Left colon (tissue), 2 donors: ENCODE measurements around the gene TREML4. TPM values are rescaled to one million over a fixed set of nuclear protein-coding genes. Genes with fewer than 3 reads are reported as not detected.

Source experiments
- ATAC-seq: fragments of 200-7000 bp; cut with Tn5 transposase; one replicate; pipeline ENCODE4 v1.9.1; 2020; ENCODE audit warnings: mild to moderate bottlenecking, moderate library complexity
- DNase-seq, 2 donors: peaks; one replicate each; pipeline ENCODE4 v3.0.0-alpha.2; 2020
- intact Hi-C, 2 donors: fragments of 100-400 bp; cut with DNase I in 1 of 2; cut with micrococcal nuclease in 1 of 2; formaldehyde crosslinking; loops; one replicate each; pipeline versions ENCODE4 v1.11.2 to v1.14.0; 2022; cut with DNase I, micrococcal nuclease
- total RNA-seq, 2 donors: library from RNA; stranded (reverse); fragmentation: NEBNext Ultra II Directional; extraction: Animal tissue kit (Norgen Biotek cat#: 25700); gene quantifications; one replicate each; pipeline ENCODE4 v1.2.1, GENCODE V29; 2021
- donor health status: DM: no; HTN: no; CAD: no.
- donor health status: DM: yes; HTN: yes; CAD: no.

The TREML4 gene
- total RNA-seq, 2 donors from 2014 or later: not detected

DNA sequence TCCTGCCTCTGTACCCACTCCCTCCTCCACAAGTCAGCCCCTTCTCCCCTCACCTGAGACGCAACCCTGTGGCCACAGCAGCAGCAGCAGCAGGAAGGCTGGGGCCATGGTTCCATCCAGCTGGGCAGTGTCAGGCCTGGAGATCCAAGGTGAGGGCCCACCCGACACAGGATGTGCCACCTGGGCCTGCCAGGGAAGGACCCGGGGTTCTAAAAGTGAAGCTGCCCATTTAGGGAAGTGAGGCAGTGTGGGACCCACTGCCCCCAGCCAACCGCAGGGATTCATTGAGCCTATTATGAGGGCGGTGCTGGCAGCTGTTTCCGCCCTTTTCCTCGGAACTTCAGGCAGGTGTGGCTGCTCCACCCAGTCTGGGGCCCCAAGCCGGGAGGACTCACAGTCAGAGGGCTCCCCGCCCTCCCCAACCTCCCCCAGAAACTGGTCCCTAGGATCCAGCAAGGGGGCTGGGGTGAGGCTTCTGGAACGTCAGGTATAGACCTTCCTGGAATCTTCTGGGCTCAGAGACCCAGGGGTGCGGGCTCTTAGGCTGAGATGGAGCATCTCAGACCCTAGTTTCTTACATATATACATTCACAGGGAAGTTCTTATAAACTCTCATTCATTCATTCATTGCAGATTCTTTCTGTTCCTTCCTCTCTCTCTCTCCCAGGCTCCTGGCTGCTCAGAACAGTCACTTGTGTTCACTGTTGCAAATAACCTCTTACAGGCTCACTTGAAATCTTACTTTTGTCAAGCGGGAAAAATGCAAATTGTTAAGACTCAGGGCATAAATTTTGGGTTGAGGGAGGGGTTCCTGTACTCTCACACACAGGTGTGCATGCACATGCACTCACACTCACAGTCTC, 27.0 kb upstream of the TREML4 start, which contains the start of gene TREML2:
Gene TREML2 (minus strand): TSS at position 249 of the 863 bp plus-strand sequence. CDS start 141 bp downstream, at position 108.
- DNase-seq: peak in 1 of 2 donors; percentile 33
- intact Hi-C loops: no loop called here
- peak; percentile 45 for ATAC-seq

DNA sequence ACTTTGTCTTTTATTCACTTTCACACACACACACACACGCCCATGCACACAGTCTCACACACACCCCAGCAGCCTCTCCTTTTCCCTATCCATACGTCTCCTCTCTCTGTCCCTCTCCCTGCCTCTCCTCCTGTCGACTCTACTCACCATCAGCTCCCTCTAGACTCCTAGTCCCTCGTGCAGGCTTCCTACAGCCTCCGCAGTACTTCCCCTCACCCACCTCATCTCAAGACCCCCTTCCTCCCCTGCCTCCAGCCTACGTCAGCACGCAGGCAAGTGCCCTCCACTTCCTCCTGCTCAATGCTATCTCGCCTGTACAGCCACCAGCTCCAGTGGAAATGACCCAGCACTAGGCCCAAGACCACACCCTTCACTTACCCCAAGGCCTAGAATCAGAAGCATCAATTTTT, 26.4 kb upstream of the TREML4 start:
- intact Hi-C loops: no loop called here
- no peak for DNase-seq
- no peak for ATAC-seq

DNA sequence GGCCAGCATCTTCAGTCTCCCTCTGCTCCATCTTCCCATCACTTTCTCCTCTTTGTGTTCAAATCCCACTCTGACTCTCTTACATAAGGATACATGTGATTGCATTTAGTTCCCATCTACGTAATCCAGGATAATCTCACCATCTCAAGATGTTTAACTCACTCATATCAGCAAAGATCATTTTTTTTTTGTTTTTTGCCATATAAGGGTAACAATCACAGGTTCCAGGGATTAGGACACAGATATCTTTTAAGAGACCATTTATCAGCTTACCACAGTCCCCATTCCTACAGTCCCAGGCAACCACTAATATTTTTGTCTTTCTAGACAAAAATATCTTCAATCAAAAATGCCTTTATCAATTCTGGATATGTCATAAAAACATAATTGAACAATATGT, 24.0 kb upstream of the TREML4 start:
- intact Hi-C loops: no loop called here
- ATAC-seq: no peak
- no peak for DNase-seq

DNA sequence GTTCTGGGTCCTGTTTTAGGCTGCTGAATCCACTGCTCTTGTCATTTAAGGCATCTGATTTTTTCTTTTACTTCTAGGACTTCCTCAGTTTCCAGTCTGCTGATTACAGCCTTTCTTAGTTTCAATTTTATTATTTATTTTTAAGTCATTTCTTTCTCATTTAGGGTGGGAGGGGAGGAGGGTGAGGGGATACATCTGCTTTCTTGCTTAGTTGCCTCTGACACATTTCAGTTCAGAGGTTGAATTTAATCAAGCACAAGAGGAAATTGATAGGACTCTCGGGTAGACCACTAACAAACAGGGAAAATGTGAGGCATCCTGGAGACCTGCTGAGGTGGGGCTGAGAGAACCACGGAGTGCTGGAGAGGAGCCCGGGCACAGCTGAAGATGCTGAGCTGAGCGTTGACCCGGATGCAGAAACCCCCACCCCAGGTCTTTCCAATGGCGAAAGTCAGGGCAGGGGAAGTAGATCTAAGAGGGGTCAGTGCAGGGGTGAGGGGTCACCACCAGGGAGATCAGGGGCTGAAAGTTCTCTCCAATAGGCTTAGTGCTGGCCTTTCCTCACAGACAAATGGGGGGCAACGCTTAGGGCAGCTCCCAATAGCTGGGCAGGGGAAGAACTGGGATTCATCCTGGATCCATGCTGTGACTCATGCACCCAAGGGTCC, 19.6 kb upstream of the TREML4 start:
- DNase-seq (no peak), ATAC-seq (no peak)
- intact Hi-C loops: no loop called here

DNA sequence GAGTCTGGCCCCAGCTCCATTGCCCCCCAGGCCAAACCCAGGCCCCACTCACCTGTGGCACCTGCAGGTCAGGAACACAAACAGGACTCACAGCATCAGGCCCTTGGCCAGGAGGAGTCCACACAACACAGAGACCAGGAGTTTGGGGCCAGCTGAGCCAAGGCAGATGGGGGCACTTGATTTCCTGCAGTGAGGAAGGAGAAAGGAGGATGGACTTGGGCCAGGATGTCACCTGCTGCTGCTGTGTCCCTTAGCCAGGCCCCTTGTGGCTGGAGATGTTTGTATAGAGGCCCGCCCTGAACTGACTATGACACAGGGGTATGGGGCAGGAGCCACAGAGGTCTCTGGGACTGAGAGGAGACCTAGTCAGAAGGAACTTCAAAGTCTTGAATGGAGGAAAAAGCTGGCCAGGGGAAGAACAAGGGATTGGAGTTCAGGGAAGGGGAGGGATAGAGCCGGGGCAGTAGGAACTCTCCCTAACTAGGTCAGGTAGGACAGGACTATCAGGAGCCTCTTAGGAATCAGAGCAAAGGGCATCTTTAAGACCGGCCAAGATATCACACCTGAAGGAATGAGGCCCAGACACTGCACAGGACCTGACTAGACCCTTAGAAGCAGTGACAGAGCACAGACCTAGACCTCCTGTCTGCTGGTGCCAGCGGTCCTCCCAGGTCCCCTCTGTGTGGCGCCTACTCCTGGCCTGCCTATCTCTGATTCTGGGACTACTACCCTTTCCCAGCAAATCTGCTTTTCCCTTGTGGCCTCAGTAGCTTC, 18.4 kb upstream of the TREML4 start:
- no peak for DNase-seq
- ATAC-seq: no peak
- intact Hi-C loops: no loop called here

DNA sequence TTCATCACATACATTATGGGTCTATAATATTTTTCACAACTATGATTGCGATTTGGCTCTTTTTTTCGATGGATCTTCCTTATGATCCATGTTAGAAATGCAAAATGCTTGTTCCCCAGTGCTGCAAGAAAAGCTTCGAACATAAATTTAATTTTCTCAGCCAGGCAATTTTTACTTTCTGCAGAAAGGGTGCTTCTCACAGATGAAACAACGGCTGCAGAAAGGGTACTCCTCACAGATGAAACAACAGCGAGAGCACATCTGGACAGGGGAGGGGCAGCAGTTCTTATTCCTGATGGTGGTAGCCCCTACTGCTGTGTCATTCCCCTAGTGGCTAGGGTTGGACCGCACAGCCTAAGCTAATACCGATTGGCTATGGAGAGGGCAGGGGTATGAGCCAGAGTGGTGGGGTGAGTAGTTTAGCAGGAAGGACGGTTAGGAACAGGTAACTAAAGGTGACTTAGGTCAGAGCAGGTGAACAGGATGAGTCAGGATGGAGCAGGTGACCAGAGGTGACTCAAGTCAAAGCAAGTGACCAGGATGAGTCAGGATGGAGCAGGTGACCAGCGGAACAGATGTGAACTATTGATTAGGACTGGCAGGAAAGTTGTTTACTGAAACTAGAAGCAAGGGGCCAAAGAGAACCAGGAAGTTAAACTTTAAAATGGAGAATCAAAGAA, 13.4 kb upstream of the TREML4 start:
- intact Hi-C loops: no loop called here
- DNase-seq (no peak), ATAC-seq (no peak)

DNA sequence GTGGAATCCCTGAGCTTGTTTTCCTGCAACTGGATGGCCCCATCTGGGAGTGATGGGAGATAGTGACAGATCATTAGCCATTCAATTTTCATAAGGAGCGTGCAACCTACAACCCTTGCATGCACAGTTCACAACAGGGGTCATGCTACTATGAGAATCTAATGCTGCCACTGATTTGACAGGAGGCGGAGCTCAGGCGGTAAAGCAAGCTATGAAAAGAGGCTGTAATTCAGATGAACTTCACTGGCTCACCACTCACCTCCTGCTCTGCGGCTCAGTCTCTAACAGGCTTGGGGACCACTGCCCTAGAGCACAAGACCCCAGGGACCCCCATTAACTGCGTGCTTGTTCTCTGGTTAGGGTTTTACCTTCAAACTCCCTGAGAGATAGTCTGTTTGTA, 12.4 kb upstream of the TREML4 start:
- DNase-seq (no peak), ATAC-seq (no peak)
- intact Hi-C loops: no loop called here

DNA sequence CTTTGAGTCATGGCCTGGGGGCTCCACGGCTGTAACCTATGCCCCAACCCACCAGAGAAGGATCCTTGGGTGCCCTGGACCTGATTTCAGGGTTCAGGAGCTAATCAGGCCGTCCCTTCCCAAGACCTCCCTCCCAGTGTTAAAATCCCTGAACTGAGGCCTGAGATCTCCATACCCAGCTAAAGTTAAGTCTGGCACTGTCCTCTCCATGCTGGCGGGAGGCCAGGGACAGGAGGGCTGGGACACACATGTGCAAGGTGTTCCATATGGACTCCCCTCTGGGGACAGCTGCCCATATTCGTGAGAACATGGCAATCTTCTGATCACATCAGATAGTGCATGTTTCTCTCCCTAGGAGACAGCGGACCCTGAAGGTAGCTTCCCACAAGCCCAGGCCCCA, 11.5 kb upstream of the TREML4 start:
- ATAC-seq: no peak
- no peak for DNase-seq

DNA sequence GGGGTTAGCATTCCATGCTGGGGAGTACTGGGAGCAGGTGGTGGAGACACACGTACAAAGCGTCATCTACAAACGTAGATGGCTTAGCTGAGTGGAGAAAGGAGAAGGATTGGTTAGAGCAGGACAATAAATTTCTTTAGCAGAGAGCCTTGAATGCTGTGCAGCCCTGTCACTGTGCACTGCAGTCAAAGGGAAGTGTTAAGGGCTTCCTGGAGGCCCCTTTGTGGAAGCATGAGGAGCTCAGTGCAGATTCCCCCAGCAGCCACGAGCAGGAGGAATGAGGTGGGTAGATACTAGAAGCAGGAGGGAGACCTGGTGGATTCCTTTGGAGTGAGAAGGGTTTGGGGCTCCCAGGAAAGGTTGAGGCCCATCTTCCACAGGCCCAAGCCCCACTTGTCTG, 6.1 kb upstream of the TREML4 start:
- DNase-seq (no peak), ATAC-seq (no peak)
- intact Hi-C loops: no loop called here

More for the DNA sequence above, 11.5 kb upstream of the TREML4 start:
- intact Hi-C loops: no loop called here

DNA sequence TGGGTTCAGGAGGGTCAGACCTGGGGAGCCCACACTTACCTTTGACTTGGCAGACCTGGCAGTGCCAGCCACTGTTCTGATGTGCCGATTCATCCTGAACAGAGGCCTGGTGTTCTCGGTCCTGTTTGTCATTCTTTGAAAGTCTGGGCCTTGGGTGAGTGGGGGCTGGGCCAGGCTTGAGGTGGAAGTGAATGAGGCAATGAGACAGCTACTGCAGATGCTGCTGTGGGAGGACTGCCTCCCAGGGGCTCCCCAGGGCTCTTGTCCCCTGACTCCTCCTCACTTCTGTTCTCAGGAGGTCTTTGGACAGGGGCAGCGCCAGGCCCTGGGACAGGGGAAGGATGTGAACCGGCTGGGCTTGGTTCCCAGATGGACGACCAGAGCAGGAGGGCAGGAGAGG, 5.6 kb upstream of the TREML4 start:
- intact Hi-C loops: no loop called here
- ATAC-seq (no peak), DNase-seq (no peak)

DNA sequence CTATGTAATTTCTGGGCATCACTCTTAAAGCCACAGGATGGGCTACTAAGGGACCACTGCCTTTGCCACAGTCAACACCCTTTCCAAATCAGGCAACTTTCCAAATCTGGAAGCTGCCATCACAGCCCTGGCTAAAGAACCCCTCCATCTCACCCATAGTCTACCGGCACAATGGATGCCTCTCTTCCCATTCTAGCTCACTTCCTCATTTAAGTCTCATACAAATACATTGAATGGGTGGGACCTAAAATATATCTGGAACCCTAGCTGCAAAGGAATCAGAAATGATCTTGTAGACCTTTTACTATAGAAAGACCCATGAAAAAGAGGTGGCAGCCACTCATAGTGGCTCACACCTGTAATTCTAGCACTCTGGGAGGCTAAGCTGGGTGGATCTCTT, 3.3 kb upstream of the TREML4 start:
- DNase-seq (no peak), ATAC-seq (no peak)
- intact Hi-C loops: no loop called here

DNA sequence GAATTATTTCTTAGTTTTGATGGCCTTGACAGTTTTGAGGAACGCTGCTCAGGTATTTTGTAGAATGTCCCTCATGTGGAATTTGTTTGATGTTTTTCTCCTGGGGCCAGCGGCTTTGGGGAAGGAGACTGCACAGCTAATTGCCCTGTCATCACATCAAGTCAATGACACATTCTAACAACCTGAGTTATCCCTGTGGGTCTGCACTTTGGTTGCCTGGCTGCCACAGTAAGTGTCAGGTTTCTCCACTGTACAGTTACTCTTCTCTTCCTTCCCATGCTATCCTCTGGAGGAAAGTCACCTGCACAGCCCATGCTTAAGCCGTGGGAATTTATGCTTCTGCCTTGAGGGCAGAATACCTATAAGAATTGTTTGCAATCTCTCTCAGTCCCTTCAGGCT, 1.4 kb upstream of the TREML4 start:
- intact Hi-C loops: no loop called here
- ATAC-seq: no peak
- DNase-seq: no peak

DNA sequence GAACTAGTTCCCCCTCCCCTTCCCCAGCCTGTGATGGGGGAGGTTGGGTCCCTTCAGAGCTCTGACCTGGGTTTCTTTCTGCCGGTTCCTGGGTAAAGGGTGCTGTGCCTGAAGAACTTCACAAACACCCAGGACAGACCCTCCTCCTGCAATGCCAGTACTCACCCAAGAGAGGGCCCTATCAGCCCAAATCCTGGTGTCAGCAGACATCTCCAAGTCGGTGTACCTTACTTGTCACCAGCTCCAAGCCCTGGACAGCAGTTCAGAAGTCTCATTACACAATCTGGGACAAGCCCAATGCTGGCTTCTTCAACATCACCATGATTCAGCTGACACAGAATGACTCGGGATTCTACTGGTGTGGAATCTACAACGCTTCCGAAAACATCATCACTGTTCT, 467 bp downstream of the TREML4 start:
- no peak for DNase-seq
- ATAC-seq: no peak
- intact Hi-C loops: no loop called here

DNA sequence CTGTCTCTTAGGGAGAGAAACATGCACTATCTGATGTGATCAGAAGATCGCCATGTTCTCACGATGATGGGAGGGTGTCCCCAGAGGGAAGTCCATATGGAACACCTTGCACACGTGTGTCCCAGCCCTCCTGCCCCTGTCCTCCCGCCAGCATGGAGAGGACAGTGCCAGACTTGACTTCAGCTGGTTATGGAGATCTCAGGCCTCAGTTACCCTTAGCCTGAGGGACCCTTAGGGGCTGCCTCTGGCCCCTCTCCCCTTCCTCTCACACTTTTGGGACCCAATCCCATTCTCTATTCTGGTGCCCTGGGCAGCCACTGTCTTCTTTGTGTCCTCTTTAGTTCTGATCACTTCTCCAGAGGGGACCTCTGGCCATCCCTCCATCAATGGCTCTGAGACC, 1.6 kb downstream of the TREML4 start:
- intact Hi-C loops: no loop called here
- ATAC-seq (no peak), DNase-seq (no peak)

DNA sequence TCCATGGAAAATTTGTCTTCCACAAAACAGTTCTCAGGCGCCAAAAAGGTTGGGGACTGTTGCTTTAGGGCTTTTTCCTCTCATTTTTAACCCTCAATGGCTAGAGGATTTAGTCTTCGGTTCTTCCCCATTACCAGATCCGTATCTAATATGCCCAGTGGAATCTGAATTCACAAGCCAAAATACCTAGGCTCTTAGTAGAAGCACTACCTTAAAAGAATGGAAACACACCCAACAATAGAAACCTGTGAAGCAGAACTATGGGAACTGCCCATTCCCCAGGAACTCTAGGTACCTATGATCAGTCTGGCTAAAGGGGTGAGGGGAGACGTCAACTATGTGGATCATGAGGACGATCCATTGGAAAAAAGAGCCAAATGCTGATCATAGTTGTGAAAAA, 3.1 kb downstream of the TREML4 start:
- intact Hi-C loops: no loop called here
- ATAC-seq (no peak), DNase-seq (no peak)

DNA sequence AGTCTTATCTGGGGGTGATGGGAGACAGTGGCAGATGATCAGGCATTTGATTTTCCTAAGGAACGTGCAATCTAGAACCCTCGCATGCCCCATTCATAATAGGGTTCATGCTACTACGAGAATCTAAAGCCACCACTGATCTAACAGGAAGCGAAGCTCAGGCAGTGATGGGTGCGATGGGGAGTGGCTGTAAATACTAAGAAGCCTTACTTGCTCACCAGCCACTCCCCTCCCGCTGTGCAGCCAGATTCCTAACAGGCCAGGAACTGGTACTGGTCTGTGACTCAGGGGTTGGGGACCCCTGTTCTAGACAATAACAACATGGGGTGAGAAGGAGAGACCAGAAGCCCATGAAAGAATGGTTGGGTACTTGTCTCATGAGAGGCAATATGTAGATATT, 4.5 kb downstream of the TREML4 start:
- intact Hi-C loops: no loop called here

DNA sequence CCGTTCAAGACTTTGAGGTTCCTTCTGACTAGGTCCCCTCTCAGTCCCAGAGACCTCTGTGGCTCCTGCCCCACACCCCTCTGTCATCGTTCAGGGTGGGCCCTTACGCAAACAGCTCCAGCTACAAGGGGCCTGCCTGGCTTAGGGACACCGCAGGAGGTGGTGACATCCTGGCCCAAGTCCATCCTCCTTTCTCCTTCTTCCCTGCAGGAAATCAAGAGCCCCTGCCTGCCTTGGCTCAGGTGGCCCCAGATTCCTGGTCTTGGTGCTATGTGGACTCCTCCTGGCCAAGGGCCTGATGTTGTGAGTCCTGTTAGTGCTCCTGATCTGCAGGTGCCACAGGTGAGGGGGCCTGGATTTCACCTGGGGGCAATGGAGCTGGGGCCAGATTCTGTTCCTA, 8.1 kb downstream of the TREML4 start:
- intact Hi-C loops: no loop called here
- DNase-seq: no peak
- no peak for ATAC-seq

More for the DNA sequence above, 4.5 kb downstream of the TREML4 start:
- DNase-seq (no peak), ATAC-seq (no peak)

DNA sequence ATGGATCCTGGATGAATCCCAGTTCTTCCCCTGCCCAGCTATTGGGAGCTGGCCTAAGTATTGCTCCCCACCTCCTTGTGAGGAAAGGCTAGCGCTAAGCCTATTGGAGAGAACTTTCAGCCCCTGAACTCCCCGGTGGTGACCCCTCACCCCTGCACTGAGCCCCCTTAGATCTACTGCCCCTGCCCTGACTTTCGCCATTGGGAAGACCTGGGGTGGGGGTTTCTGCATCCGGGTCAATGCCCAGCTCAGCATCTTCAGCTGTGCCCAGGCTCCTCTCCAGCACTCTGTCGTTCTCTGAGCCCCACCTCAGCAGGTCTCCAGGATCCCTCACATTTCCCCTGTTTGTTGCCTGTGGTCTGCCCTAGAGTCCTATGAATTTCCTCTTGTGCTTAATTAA, 9.0 kb downstream of the TREML4 start:
- ATAC-seq: no peak
- intact Hi-C loops: no loop called here
- DNase-seq: no peak

DNA sequence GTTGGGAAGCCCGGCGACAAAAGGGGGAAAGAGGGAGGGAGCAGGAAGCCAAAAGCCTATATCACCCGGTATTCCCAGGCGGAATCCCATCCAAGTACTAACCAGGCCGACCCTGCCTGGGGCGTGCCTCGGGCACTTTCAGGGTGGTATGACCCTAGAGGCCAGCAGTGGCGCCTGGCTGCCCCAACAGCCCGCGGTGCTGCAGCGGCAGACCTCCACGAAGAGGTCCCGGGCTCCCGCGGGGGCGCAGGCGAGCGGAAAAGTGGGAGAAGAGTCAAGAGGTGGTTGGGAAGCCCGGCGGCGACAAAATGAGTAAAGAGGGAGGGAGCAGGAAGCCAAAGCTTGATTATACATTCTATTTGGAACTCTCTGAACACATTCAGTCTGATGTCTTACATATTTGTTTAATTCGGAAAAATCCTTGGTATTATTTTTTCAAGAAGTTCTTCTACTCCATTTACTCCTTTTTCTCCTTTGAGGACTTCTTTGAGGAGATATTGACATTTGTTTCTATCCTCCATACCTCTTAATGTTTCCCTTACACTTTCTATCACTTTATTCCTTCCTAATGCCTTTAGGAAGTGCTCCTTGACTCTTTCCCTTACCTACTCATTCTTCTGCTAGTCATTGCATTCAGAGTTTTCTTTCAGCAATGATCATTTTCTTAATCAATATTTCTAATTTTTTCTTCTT, 11.5 kb downstream of the TREML4 start:
- DNase-seq (no peak), ATAC-seq (no peak)
- intact Hi-C loops: no loop called here
